ENCODE results near the gene NCMAP.

NCMAP gene

GRCh38 chr1:24636661-24637357, 80.9 kb downstream of the NCMAP start:
- peak; percentile 17 for DNase-seq

GRCh38 chr1:24639094-24639493, 83.2 kb downstream of the NCMAP start:
- DNase-seq = no peak

DNA sequence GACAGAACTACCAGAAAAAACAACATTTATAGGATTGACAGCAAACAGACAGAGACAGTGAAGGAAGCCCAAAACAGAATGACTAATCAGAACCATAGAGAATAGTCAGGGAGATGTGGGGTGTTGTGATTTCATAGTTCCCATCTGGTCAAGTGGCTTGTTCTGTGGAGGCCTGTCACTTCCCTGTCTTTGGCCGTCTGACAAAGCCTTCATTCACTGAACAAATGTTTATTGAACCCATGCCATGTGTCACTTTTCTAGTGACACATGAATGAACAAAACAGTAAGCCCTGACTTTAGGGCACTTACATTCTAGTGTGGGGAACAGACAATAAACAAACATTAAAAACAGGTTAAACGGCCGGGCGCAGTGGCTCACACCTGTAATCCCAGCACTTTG, 84.0 kb downstream of the NCMAP start:
- no peak for DNase-seq

DNA sequence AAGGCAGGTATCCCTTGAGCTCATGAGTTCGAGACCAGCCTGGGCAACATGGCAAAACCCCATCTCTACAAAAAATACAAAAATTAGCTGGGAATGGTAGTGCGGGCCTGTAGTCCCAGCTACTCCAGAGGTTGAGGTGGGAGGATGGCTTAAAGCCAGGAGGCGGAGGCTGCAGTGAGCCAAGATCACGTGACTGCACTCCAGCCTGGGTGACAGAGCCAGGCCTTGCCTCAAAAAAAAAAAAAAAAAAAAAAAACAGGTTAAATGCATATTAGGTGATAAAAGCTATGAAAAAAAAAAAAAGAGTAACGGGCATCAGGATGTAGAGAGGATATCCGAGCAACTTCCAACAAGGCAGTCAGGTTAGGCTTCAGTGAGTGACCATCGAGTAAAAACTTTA, 84.4 kb downstream of the NCMAP start:
- no peak for DNase-seq

GRCh38 chr1:24641646-24642151, 85.8 kb downstream of the NCMAP start:
- DNase-seq = peak; percentile 64

DNA sequence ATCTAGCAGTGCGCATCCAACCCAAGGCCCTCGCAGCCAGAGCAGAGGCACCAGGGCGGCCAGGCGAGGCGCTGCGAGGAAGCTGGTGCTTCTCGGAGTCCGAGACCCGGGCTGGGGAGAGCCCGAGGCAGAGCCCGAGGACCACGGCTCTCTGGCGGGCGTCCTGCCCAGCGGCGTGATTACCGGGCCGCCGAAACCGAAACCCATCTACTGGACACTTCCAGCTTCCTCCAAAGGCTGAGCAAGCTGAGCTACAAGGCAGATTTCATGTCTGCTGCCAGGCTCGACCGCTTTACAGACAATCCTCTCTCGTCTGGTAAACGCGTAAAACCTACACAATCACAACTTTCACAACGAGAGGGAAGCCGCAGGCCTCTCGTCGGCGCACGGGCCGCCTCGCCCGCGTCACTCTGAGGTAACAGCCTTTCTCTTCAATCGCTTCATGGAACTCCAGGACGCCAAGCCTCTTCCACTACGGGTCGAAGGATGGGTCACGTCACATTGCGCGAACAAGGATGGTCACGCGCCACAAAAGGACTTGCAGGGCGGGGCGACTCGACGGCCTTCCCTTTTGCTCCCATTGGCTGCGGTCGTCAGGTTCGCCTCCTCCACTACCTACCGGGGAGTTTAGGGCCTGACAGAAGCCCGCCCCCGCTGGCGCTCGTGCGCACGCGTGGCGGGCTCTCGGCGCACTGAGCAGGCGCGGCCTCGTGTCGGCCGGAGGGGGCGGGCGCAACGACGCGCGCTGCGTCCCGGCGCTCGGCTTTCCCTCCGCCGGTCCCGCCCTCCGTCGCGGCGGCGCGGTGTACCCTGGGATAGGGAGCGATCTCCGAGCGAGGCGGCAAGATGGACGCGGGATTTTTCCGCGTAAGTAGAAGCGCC, 86.8 kb downstream of the NCMAP start, which contains the start of gene SRRM1:
Gene SRRM1 (plus strand): TSS at position 822 of the 882 bp plus-strand sequence. CDS start 25 bp downstream, at position 847.
- DNase-seq = peak; percentile 100

DNA sequence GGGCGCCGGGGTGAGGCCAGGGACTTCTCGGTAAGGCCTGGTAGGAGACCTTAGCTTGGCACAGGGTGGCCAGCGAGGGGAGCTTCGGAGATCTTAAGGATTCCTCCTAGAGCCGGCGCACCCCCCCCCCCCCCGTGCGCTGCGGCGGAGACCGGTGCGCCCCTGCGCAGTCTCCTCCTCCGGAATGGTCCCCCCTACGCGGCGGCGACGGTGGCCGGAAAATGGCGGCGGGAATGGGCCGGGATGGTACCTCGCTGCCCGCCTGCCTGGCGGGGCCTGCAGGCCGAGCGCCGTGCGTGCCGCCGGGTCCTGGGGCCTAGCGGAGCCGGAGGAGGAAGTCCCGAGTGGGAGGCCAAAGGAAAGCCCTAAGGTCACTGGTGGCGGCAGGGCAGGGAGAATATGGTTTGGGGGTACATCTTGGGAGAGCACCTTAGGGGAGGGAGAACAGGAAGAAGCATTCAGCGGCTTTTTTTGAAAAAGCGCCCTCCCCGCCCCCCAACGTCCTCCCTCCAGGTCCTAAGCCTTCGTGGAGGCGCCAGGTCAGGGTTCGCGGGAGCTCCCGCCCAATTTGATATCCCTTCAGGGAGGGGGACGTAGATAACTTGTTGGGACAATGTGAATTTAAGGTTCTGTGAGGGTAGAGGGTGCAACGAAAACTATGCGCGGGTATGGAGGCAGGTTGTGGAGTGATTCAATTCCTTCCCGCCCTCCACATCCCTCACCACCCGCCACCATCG, 87.6 kb downstream of the NCMAP start:
- peak; percentile 25 for DNase-seq

DNA sequence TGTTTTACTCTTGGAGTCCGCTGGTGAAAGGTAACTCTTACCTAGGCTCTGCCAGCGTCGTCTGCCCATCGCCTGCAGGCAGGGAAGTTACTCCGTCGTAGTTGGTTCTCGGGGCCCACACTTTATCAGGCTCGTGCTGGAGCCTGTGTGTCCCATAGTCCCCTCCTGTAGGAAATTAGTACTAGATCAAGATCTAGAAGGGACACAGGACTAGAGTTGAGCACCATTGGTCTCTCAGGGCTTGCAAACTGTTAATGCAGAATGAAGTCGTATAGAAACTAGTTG, 88.2 kb downstream of the NCMAP start:
- no peak for DNase-seq

DNA sequence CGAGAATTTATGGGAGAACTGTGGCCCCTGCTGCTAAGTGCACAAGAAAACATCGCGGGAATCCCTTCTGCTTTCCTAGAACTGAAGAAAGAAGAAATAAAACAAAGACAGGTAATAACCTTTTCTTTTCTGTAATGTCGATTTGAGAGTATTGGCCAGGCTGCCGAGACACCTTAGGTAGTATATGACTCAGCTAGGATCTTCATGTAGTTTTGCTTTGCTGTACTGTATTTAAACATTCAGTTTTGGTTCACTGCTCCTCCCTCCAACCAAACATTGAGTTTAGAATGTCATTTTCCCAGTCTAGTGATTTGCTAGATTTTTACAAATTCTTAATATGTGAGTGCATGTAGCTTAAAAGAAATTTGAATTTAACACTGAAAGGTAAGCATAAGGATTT, 93.0 kb downstream of the NCMAP start:
- no peak for DNase-seq

DNA sequence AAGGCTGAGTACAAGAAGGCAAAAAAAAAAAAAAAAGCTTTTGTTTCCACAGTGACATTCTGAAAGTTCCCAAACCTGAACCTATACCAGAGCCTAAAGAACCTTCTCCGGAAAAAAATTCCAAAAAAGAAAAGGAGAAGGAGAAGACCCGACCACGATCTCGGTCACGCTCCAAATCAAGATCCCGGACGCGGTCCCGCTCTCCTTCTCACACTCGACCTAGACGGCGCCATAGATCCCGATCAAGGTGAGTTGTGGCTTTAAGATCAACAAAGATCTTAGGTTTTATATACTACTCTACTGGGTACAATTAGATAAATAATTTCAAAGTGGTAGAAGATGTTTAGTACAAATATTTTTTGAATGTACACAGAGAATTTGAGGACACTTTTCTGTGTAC, 96.5 kb downstream of the NCMAP start:
- no peak for DNase-seq

DNA sequence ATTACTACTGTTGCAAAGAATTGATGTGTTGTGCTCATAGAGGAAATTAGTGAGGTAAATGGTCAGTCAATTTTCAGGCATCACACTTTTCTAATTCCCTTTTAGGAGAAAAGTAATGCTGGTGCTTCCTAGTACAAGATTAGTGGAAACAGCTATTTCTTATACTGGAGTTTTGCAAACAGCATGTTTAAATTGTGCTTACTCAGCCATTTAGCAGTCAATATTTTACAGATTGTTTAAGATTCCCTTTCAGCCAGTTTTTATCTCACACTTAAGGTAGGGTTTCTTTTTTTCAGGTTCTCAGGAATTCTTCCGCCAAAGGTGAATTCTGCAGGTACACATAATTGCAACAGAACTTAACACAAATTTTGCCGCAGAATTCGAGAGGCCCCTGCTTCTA, 98.1 kb downstream of the NCMAP start:
- no peak for DNase-seq

GRCh38 chr1:24656046-24656445, 100.2 kb downstream of the NCMAP start:
- no peak for DNase-seq

GRCh38 chr1:24657781-24658180, 101.9 kb downstream of the NCMAP start:
- DNase-seq = no peak

Data from MV-4-11 (cell line).